H9 (cell line): ENCODE data around the gene H2BW1. TPM values are rescaled to one million over a fixed set of nuclear protein-coding genes. Genes with fewer than 3 reads are reported as not detected.

Experiments used
- DNase-seq: peaks from one replicate; pipeline ENCODE4 v3.0.0-alpha.2; 2017
- H2AFZ ChIP-seq: one replicate; pipeline ENCODE4 v1.6.1; 2013; ENCODE audit warnings: mild to moderate bottlenecking, low read length, control low read depth, moderate library complexity
- H2AK5ac ChIP-seq: 2 replicates; pipeline ENCODE4 v1.6.1; 2013; ENCODE audit warnings: low read length, control low read depth, mixed read lengths; ENCODE audit not compliant: insufficient read length
- H2BK120ac ChIP-seq: one replicate; pipeline ENCODE4 v1.6.1; 2013; ENCODE audit warnings: low read depth, mild to moderate bottlenecking, low read length, control low read depth, inconsistent platforms; ENCODE audit not compliant: poor library complexity, severe bottlenecking
- H2BK12ac ChIP-seq: 2 replicates; pipeline ENCODE4 v1.6.1; 2013; ENCODE audit warnings: low read length, control low read depth, mixed read lengths, low read depth; ENCODE audit not compliant: insufficient read length
- H2BK15ac ChIP-seq: 2 replicates; pipeline ENCODE4 v1.6.1; 2013; ENCODE audit warnings: low read depth, low read length, control low read depth
- H2BK20ac ChIP-seq: one replicate; pipeline ENCODE4 v1.6.1; 2013; ENCODE audit warnings: low read depth, mild to moderate bottlenecking, low read length, control low read depth, inconsistent platforms; ENCODE audit not compliant: poor library complexity, severe bottlenecking
- H2BK5ac ChIP-seq: 2 replicates; pipeline ENCODE4 v1.6.1; 2013; ENCODE audit warnings: low read length, control low read depth, mixed read lengths; ENCODE audit not compliant: insufficient read length
- H3K14ac ChIP-seq: 2 replicates; pipeline ENCODE4 v1.6.1; 2013; ENCODE audit warnings: low read length, control low read depth; ENCODE audit not compliant: insufficient read depth
- H3K18ac ChIP-seq: 2 replicates; pipeline ENCODE4 v1.6.1; 2013; ENCODE audit warnings: low read depth, mild to moderate bottlenecking, mixed read lengths, low read length, control low read depth; ENCODE audit not compliant: insufficient read length
- H3K23ac ChIP-seq: 2 replicates; pipeline ENCODE4 v1.6.1; 2013; ENCODE audit warnings: low read length, control low read depth, mixed read lengths, low read depth; ENCODE audit not compliant: insufficient read length
- H3K23me2 ChIP-seq: 2 replicates; pipeline ENCODE4 v1.6.1; 2013; ENCODE audit warnings: low read depth, mild to moderate bottlenecking, mixed read lengths, low read length, control low read depth; ENCODE audit not compliant: insufficient read length, poor library complexity, severe bottlenecking
- H3K27ac ChIP-seq: 2 replicates; pipeline ENCODE4 v1.5.1; 2013; ENCODE audit warnings: low read length, control low read depth, mixed read lengths, low read depth; ENCODE audit not compliant: insufficient read length
- H3K27me3 ChIP-seq: 2 replicates; pipeline ENCODE4 v1.6.1; 2013; ENCODE audit warnings: low read length, control low read depth, inconsistent platforms; ENCODE audit not compliant: insufficient read depth
- H3K4ac ChIP-seq: 2 replicates; pipeline ENCODE4 v1.6.1; 2013; ENCODE audit warnings: low read depth, mild to moderate bottlenecking, control low read depth, inconsistent platforms, low read length, moderate library complexity
- H3K4me1 ChIP-seq: 2 replicates; pipeline ENCODE4 v1.6.1; 2013; ENCODE audit warnings: low read length, control low read depth, inconsistent platforms; ENCODE audit not compliant: insufficient read depth
- H3K4me2 ChIP-seq: 2 replicates; pipeline ENCODE4 v1.6.1; 2013; ENCODE audit warnings: low read length, control low read depth, mixed read lengths; ENCODE audit not compliant: insufficient read length, insufficient read depth
- H3K56ac ChIP-seq: 2 replicates; pipeline ENCODE4 v1.6.1; 2013; ENCODE audit warnings: low read depth, mild to moderate bottlenecking, mixed read lengths, low read length, control low read depth; ENCODE audit not compliant: insufficient read length
- H3K79me1 ChIP-seq: 2 replicates; pipeline ENCODE4 v1.6.1; 2013; ENCODE audit warnings: low read depth, mild to moderate bottlenecking, moderate library complexity, low read length, control low read depth, inconsistent platforms; ENCODE audit not compliant: insufficient read depth, poor library complexity, severe bottlenecking
- H3K79me2 ChIP-seq: 2 replicates; pipeline ENCODE4 v1.6.1; 2013; ENCODE audit warnings: low read length, control low read depth, inconsistent platforms; ENCODE audit not compliant: insufficient read depth
- H3K9ac ChIP-seq: 2 replicates; pipeline ENCODE4 v1.6.1; 2013; ENCODE audit warnings: low read length, control low read depth, mixed read lengths; ENCODE audit not compliant: insufficient read length; ENCODE audit errors: extremely low read depth
- H3K9me3 ChIP-seq: one replicate; pipeline ENCODE4 v1.6.1; 2013; ENCODE audit warnings: low read depth, low read length, inconsistent platforms; ENCODE audit not compliant: control insufficient read depth
- H3T11ph ChIP-seq: one replicate; pipeline ENCODE4 v1.6.1; 2013; ENCODE audit warnings: mild to moderate bottlenecking, low read length, control low read depth, inconsistent platforms
- H4K20me1 ChIP-seq: one replicate; pipeline ENCODE4 v1.6.1; 2013; ENCODE audit not compliant: control insufficient read depth, insufficient read length, insufficient read depth
- H4K5ac ChIP-seq: 2 replicates; pipeline ENCODE4 v1.6.1; 2013; ENCODE audit warnings: low read depth, mild to moderate bottlenecking, mixed read lengths, low read length, control low read depth; ENCODE audit not compliant: insufficient read length
- H4K8ac ChIP-seq: replicated peaks from 2 replicates; pipeline ENCODE4 v1.6.1; 2013; ENCODE audit warnings: low read length, control low read depth, mixed read lengths, low read depth; ENCODE audit not compliant: insufficient read length
- H4K91ac ChIP-seq: 2 replicates; pipeline ENCODE4 v1.6.1; 2013; ENCODE audit warnings: low read depth, mild to moderate bottlenecking, moderate library complexity, mixed read lengths, low read length, control low read depth; ENCODE audit not compliant: insufficient read length
- H3K27ac Mint-ChIP-seq, 3 experiments: 2 replicates in 2 of 3; 3 replicates in 1 of 3; pipeline ENCODE4 v1.8.0; 2020 to 2021; ENCODE audit warnings: mixed read lengths in 3 of 3, mild to moderate bottlenecking in 1 of 3, moderate library complexity in 1 of 3
- H3K27me3 Mint-ChIP-seq: 2 replicates; pipeline ENCODE4 v1.8.0; 2021; ENCODE audit warnings: low read depth, mild to moderate bottlenecking, moderate library complexity, mixed read lengths
- H3K36me3 Mint-ChIP-seq, 3 experiments: 2 replicates in 2 of 3; 3 replicates in 1 of 3; pipeline ENCODE4 v1.8.0; 2020 to 2021; ENCODE audit warnings: low read depth in 3 of 3, mixed read lengths in 3 of 3; ENCODE audit not compliant: insufficient read depth in 1 of 3
- H3K4me1 Mint-ChIP-seq, 2 experiments: 2 replicates each; pipeline ENCODE4 v1.8.0; 2020; ENCODE audit warnings: mixed read lengths in 2 of 2
- H3K4me3 Mint-ChIP-seq, 2 experiments: 2 replicates in 1 of 2; 3 replicates in 1 of 2; pipeline ENCODE4 v1.8.0; 2020 to 2021; ENCODE audit warnings: mild to moderate bottlenecking in 2 of 2, mixed read lengths in 2 of 2, moderate library complexity in 1 of 2
- H3K9me3 Mint-ChIP-seq, 2 experiments: 2 replicates in 1 of 2; 3 replicates in 1 of 2; pipeline ENCODE4 v1.8.0; 2020; ENCODE audit warnings: mild to moderate bottlenecking in 2 of 2, mixed read lengths in 2 of 2, moderate library complexity in 1 of 2
- CTCF ChIP-seq: fragments of 200-600 bp; sonication (generic); conservative IDR thresholded peaks from 3 replicates; pipeline ENCODE4 v1.8.0; 2021; ENCODE audit warnings: antibody characterized with exemption, mild to moderate bottlenecking
- WGBS: extraction: QIAGEN DNeasy Blood & Tissue Kit; methylation state at CpG from one replicate; pipeline ENCODE4 v1.1.7; 2013; ENCODE audit warnings: missing lambda C conversion rate, low lambda C conversion rate, mixed read lengths; ENCODE audit not compliant: insufficient read length; ENCODE audit errors: extremely low coverage; 5-methylcytosine and 5-hydroxymethylcytosine counted together
- total RNA-seq: library from RNA; stranded (reverse); gene quantifications from 2 replicates; pipeline ENCODE4 v1.2.1, GENCODE V29; 2021

Gene H2BW1
- total RNA-seq, 1 experiment from 2014 or later, result 0.26 TPM

- no peak overlapping the region for H4K8ac ChIP-seq
- TF ChIP-seq CTCF, result no peak
- no peaks in the 10 kb centered on the region; the same call in 1 of the 2 replicates for H3K4me1 ChIP-seq
- no peaks in the 10 kb centered on the region for H4K20me1 ChIP-seq
- H3K4me2 ChIP-seq, result no peak overlapping the region
- H4K91ac ChIP-seq, result no peak overlapping the region
- H3K14ac ChIP-seq, result no peak overlapping the region
- no CpG with 5 or more reads among the region's 13 CpGs for WGBS
- H3K18ac ChIP-seq, result no peak overlapping the region
- H3K4me3 Mint-ChIP-seq, result no peak overlapping the region
- H2BK12ac ChIP-seq, result no peak overlapping the region
- H3K4me1 Mint-ChIP-seq, result peaks cover 5 to 8% of the 10 kb centered on the region in 2 experiments
- peaks cover 0 to 62% of the 10 kb centered on the region in 2 experiments; a peak in 2 of 5 replicates for H3K9me3 Mint-ChIP-seq
- no peak overlapping the region for H3K27ac ChIP-seq
- no peaks in the 10 kb centered on the region for H3K79me2 ChIP-seq
- H3K23ac ChIP-seq, result no peak overlapping the region
- DNase-seq, result no peak
- no peak overlapping the region for H2BK5ac ChIP-seq
- no peak overlapping the region for H2AFZ ChIP-seq
- H3K23me2 ChIP-seq, result no peaks in the 10 kb centered on the region
- no peaks in the 10 kb centered on the region for H3K9me3 ChIP-seq
- H2BK120ac ChIP-seq, result no peak overlapping the region
- no peak overlapping the region for H3K56ac ChIP-seq
- no peaks in the 10 kb centered on the region; a peak in 1 of 7 replicates for H3K36me3 Mint-ChIP-seq
- H3K9ac ChIP-seq, result no peak overlapping the region
- H3K27me3 Mint-ChIP-seq, result peaks cover 5% of the 10 kb centered on the region
- H4K5ac ChIP-seq, result no peak overlapping the region
- H3T11ph ChIP-seq, result no peak overlapping the region
- no peak overlapping the region for H2AK5ac ChIP-seq
- H3K79me1 ChIP-seq, result no peaks in the 10 kb centered on the region
- H2BK15ac ChIP-seq, result no peak overlapping the region
- H3K4ac ChIP-seq, result no peak overlapping the region
- H3K27me3 ChIP-seq, result no peaks in the 10 kb centered on the region
- no peak overlapping the region for H3K27ac Mint-ChIP-seq
- H2BK20ac ChIP-seq, result no peak overlapping the region
These were observed 33.7 kb upstream of the H2BW1 start for GRCh38 chrX:104047171-104047570.
